ENCODE results near the gene RNF213.

DNA sequence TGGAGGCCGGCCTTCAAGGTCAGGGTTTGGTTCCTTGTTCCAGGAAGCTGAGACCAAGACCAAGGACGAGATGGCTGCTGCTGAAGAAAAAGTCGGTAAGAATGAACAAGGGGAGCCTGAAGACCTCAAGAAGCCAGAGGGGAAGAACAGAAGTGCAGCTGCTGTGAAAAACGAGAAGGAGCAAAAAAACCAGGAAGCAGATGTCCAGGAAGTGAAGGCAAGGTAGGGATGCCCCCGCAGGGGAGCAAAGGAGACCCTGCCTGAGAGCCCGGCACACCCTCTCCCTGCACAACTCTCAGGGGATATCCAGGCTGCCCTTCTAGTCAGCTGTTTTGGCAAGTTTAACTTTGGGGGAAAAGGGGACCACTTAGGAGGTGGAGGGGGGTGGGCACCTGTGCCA lies 29.0 kb downstream of the RNF213 start:
- TF ChIP-seq, protein P1, sequence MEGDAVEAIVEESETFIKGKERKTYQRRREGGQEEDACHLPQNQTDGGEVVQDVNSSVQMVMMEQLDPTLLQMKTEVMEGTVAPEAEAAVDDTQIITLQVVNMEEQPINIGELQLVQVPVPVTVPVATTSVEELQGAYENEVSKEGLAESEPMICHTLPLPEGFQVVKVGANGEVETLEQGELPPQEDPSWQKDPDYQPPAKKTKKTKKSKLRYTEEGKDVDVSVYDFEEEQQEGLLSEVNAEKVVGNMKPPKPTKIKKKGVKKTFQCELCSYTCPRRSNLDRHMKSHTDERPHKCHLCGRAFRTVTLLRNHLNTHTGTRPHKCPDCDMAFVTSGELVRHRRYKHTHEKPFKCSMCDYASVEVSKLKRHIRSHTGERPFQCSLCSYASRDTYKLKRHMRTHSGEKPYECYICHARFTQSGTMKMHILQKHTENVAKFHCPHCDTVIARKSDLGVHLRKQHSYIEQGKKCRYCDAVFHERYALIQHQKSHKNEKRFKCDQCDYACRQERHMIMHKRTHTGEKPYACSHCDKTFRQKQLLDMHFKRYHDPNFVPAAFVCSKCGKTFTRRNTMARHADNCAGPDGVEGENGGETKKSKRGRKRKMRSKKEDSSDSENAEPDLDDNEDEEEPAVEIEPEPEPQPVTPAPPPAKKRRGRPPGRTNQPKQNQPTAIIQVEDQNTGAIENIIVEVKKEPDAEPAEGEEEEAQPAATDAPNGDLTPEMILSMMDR (IDR thresholded peaks at IDR 0.05; ENCODE audit: insufficient read depth, low read length, poor library complexity, severe bottlenecking), result no peak
- TF ChIP-seq EZH2phosphoT487 (conservative IDR thresholded peaks at IDR 0.05; ENCODE audit: low read length), result no peak

All from SU-DHL-6 (cell line).